ENCODE measurements around the gene CDK16.

The CDK16 gene

GRCh38 chrX:47216393-47216925 is 2.0 kb upstream of the CDK16 start:
- TF ChIP-seq CTCF (IDR thresholded peaks at IDR 0.05; ENCODE audit: control extremely low read depth, extremely low read depth, low read depth, missing control alignments): no peak
- ChIA-PET CTCF (no interaction called here), POLR2A (no interaction called here)
- no peak for DNase-seq (ENCODE audit: extremely low spot score)

GRCh38 chrX:47217121-47217851 is 1.2 kb upstream of the CDK16 start:
- ChIA-PET CTCF (interaction anchor here (1.0 to 1.5 kb wide), 2 partner anchors 20 to 26 kb away, joined by 3 to 5 read pairs; no protein-coding TSS in a partner anchor), POLR2A (interaction anchor here (1.0 to 2.3 kb wide), 4 partner anchors 11 to 27 kb away, joined by 3 to 20 read pairs (median 4); partner anchors contain the start of gene USP11)
- TF ChIP-seq CTCF (IDR thresholded peaks at IDR 0.05; ENCODE audit: control extremely low read depth, extremely low read depth, low read depth, missing control alignments): no peak
- no peak for DNase-seq (ENCODE audit: extremely low spot score)

GRCh38 chrX:47217852-47218279 is 615 bp upstream of the CDK16 start:
- no peak for TF ChIP-seq CTCF (IDR thresholded peaks at IDR 0.05; ENCODE audit: control extremely low read depth, extremely low read depth, low read depth, missing control alignments)
- POLR2A ChIA-PET: interaction anchor here (0.6 to 2.3 kb wide), 5 partner anchors 12 to 73 kb away, joined by 3 to 20 read pairs (median 3); partner anchors contain the start of genes NDUFB11 and USP11
- CTCF ChIA-PET: interaction anchor here (0.9 to 1.5 kb wide), 3 partner anchors 21 to 305 kb away, joined by 3 to 5 read pairs (median 3); no protein-coding TSS in a partner anchor
- DNase-seq (ENCODE audit: extremely low spot score): peak; percentile 88

- CTCF ChIA-PET: interaction anchor here (1.5 kb wide), 1 partner anchor 22 kb away, joined by 3 read pairs; no protein-coding TSS in a partner anchor
- POLR2A ChIA-PET: interaction anchor here (2.3 kb wide), 1 partner anchor 14 kb away, joined by 20 read pairs; the partner anchor contains the start of gene USP11
- DNase-seq (ENCODE audit: extremely low spot score): peak; percentile 42
- TF ChIP-seq CTCF (IDR thresholded peaks at IDR 0.05; ENCODE audit: control extremely low read depth, extremely low read depth, low read depth, missing control alignments): no peak
Observed at GRCh38 chrX:47218920-47219815, 687 bp downstream of the CDK16 start.

GRCh38 chrX:47221756-47222155 is 3.3 kb downstream of the CDK16 start:
- ChIA-PET CTCF (no interaction called here), POLR2A (no interaction called here)
- DNase-seq (ENCODE audit: extremely low spot score): no peak
- TF ChIP-seq CTCF (IDR thresholded peaks at IDR 0.05; ENCODE audit: control extremely low read depth, extremely low read depth, low read depth, missing control alignments): no peak

GRCh38 chrX:47222751-47223350 is 4.4 kb downstream of the CDK16 start:
- ChIA-PET CTCF (no interaction called here), POLR2A (no interaction called here)
- DNase-seq (ENCODE audit: extremely low spot score): no peak
- no peak for TF ChIP-seq CTCF (IDR thresholded peaks at IDR 0.05; ENCODE audit: control extremely low read depth, extremely low read depth, low read depth, missing control alignments)
